Stomach smooth muscle (tissue), 2 donors: ENCODE measurements around the gene SOD3.

ENCODE experiments used
- H3K27ac ChIP-seq: one replicate; pipeline ENCODE4 v1.7.0; 2013; ENCODE audit warnings: mild to moderate bottlenecking, low read length, inconsistent platforms
- H3K27me3 ChIP-seq, 2 donors: one replicate each; pipeline ENCODE4 v1.7.0; 2013; ENCODE audit warnings: low read length in 2 of 2; ENCODE audit not compliant: insufficient read depth in 2 of 2, control insufficient read depth in 1 of 2
- H3K36me3 ChIP-seq, 2 donors: one replicate each; pipeline ENCODE4 v1.7.0; 2013; ENCODE audit warnings: low read length in 2 of 2; ENCODE audit not compliant: control insufficient read depth in 2 of 2, insufficient read depth in 2 of 2
- H3K4me1 ChIP-seq: one replicate; pipeline ENCODE4 v1.7.0; 2013; ENCODE audit warnings: low read length; ENCODE audit not compliant: control insufficient read depth, insufficient read depth
- H3K4me3 ChIP-seq, 2 donors: one replicate each; pipeline ENCODE4 v1.7.0; 2013; ENCODE audit warnings: low read length in 2 of 2
- H3K9ac ChIP-seq, 2 donors: one replicate each; pipeline ENCODE4 v1.7.0; 2013; ENCODE audit warnings: low read length in 2 of 2, mild to moderate bottlenecking in 1 of 2
- H3K9me3 ChIP-seq, 2 donors: one replicate each; pipeline ENCODE4 v1.7.0; 2013; ENCODE audit warnings: low read length in 2 of 2; ENCODE audit not compliant: control insufficient read depth in 2 of 2
- donor health status: healthy.
- donor health status: Pancreatic carcinoma.

The SOD3 gene

DNA sequence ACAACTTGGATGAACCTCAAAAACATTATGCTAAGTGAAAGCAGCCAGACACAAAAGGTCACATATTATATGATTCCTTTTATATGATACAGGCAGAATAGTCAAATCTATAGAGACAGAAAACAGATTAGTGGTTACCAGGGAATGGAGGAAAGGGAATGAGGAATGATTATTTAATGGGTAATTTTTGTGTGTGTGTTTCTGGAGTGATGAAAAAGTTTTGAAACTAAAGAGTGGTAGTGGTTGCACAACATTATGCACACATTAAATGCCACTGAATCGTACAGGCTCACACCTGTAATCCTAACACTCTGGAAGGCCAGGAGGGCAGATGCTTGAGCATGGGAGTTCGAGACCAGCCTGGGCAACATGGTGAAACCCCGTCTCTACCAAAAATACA lies 19.6 kb upstream of the SOD3 start:
- Histone ChIP-seq H3K27me3 (no peaks in the 10 kb centered on the region), H3K27ac (no peak overlapping the region), H3K4me3 (no peak overlapping the region), H3K9me3 (no peaks in the 10 kb centered on the region), H3K9ac (no peak overlapping the region), H3K4me1 (peaks cover 19% of the 10 kb centered on the region), H3K36me3 (no peaks in the 10 kb centered on the region)

DNA sequence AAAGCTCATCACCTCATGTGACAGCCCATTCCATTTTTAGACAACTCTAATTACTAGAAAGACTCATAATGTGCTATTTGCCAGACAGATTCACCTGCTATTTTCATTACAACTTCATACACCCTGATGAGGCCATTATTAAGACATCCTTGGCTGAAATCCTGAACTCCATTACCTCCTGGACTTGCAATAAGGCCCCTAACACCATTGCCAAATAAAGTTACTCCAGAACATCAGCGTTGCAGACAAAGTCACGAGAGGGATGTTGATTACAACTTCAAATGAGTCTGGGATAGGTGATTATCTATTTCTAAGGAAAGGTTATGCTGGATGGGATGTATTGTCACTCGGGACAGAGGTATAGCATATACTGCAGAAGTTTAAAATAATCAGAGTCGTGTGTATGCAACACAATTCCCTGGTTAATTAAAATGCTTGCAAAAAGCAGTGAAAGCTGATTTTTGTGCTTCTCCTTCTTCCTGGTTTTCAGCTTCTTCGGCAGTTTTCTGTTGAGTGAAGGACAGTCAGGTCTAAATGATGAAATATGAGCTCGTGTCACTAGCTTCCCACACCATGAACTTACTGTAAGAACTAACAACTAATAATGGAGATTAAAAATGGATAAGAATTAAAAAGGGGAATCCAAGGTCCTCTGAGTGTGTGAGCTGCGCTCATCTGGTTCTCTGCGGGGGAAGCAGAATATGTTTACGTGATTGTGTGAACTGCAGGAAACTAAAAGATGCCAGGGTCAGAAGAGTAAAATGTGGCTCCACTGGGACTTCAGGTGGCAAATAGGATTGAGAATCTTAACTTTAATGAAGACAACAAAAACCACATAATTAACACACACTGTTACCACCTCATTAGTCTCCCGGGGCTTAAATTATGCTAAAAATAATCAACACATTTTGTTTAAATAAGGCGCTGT lies 17.6 kb upstream of the SOD3 start:
- Histone ChIP-seq H3K27me3 (no peaks in the 10 kb centered on the region), H3K27ac (no peak overlapping the region), H3K4me1 (peaks cover 20% of the 10 kb centered on the region), H3K4me3 (no peak overlapping the region), H3K9ac (no peak overlapping the region), H3K36me3 (no peaks in the 10 kb centered on the region), H3K9me3 (no peaks in the 10 kb centered on the region)

DNA sequence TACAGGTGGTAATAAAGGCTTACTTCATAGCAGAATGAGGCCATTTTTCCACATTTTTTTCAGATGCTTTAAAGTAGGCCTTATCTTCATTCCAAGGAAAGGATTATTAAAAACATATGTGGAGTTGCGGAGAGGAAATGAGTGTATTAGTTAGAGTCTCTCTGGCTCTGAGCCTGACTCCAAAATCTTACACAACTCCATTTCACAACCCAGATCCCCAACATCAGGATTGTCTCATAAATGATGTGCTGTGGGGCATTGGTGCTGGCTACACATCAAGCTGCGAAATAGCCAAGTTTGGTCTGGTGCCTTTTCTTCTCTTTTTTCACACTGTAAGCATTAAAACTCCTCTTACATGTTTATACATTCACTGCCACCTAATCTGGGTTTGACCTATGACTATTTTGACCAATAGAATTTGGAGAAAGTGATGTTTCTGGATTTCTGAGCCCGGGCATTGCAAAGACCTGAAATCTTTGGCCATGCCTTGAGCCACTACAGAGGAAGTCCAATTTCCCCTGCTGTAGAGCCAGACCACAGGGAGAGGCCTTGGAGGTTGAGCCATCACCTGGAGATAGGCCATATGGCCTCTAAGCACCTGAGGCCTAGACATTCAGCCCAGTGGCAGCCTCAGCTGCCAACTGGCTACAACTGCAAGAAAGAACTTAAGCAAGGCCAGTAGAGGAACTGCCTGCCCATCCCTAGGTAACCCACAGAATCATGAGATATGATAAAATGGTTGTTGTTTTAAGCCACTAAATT lies 16.7 kb upstream of the SOD3 start:
- Histone ChIP-seq H3K4me3 (no peak overlapping the region), H3K9ac (no peak overlapping the region), H3K9me3 (no peaks in the 10 kb centered on the region), H3K27ac (no peak overlapping the region), H3K27me3 (no peaks in the 10 kb centered on the region), H3K36me3 (no peaks in the 10 kb centered on the region), H3K4me1 (peaks cover 20% of the 10 kb centered on the region)

DNA sequence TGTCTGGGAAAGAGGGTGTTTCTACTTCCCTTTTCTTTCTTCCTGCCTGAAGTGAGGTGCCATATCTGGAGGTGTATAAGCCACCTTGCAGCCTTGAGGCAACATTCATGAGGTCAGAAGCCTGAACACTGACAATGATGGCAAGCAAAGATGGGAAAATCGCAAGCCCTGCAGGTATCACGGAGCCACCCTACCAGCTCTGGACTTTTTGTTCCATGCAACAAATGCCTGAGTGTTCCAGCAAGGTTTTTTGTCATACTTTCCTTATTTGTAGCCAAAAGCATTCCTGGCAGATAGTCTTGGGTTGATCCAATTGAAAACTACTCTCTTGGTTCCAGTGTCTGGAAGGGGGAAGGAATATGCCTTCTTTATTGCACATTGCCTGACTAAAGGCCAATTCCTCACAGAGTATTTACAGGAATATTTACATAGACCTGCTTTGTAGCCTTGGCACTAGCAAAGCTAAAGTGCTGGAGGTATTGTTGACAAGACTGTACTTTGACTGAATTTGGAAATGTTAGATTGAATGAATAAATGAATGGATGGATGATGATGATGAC lies 14.4 kb upstream of the SOD3 start:
- Histone ChIP-seq H3K36me3 (no peaks in the 10 kb centered on the region), H3K27me3 (no peaks in the 10 kb centered on the region), H3K27ac (peak overlapping the region; percentile 42), H3K9ac (no peak overlapping the region), H3K9me3 (peaks cover 0 to under 1% of the 10 kb centered on the region in 2 donors), H3K4me3 (no peak overlapping the region), H3K4me1 (peaks cover 20% of the 10 kb centered on the region)

DNA sequence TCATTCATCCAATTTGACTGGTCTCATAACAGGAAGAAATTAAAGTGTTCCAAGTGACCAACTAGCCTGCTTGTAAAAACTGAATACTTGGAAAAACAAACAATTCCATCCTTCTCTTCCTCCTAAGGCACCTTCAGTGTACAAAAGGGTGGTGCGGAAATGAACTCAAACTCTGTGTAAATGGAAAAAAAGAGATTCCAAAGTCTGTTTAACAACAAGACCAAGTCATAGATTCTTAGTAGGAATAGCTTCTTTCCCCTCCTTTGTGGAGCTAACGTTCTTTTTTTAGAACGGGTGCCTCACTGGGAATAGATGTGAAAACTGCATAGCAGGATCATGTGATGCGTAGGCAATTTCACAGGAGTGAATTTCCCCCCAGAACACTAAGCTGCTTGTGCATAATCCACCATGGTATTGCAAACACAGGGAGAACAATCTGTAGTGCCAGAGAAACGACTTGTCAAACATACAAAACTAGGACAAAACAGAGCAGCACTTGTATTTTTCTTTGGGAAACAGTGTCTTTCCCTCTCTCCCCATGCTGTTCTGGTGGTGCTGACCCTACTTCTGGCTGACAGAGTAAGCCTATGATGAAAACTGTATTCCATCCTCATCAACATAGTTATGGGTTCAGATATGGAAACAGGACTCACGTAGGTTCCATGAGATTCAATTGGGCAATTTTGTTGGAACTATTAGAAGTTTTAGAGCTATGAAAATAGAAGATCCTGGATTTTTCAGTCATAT lies 13.2 kb upstream of the SOD3 start:
- H3K9ac ChIP-seq: no peak overlapping the region
- peak overlapping the region; percentile 42 for H3K27ac ChIP-seq
- H3K4me3 ChIP-seq: no peak overlapping the region
- H3K4me1 ChIP-seq: peaks cover 20% of the 10 kb centered on the region
- H3K27me3 ChIP-seq: no peaks in the 10 kb centered on the region
- peaks cover 0 to 3% of the 10 kb centered on the region in 2 donors for H3K9me3 ChIP-seq
- no peaks in the 10 kb centered on the region for H3K36me3 ChIP-seq

DNA sequence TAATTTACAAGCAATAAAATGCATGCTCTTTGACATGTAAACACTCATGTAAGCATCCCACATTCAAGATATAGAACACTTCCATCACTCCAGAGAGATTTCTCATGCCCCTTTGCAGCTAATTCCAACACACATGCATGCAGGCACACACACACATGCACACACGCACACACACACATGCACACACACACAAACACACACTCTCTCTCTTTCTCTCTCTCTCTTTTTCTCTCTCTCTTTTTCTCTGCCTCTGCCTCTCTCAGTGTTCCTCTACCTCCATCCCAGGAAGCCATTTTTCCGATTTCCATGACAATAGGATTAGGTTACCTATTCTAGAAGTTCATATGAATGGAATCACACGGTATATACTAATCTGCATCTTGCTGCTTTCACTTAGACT lies 11.9 kb upstream of the SOD3 start:
- Histone ChIP-seq H3K36me3 (no peaks in the 10 kb centered on the region), H3K27me3 (no peaks in the 10 kb centered on the region), H3K4me3 (no peak overlapping the region), H3K9ac (no peak overlapping the region), H3K4me1 (peaks cover 14% of the 10 kb centered on the region), H3K27ac (no peak overlapping the region), H3K9me3 (peaks cover 0 to 3% of the 10 kb centered on the region in 2 donors)

DNA sequence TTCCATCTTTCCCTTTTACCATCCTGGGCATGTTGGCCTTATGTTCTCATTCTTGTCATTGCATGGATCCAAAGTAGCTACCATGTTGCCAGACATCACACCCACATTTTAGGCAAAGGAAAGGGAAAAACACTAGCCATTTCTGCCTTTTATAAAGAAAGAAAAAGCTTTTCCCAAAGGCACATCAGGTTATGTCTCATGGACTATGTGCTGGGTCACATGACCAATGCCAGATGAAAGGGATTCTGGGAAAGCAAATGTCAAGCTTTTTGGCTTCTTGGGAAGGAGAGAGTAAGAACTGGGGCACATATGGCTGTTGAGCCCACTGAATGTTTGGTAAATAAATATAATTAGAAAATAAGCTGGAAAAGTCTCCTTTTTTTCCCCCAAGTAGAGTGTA lies 4.3 kb upstream of the SOD3 start:
- Histone ChIP-seq H3K9me3 (peaks cover 0 to 2% of the 10 kb centered on the region in 2 donors), H3K36me3 (no peaks in the 10 kb centered on the region), H3K27ac (no peak overlapping the region), H3K9ac (no peak overlapping the region), H3K27me3 (no peaks in the 10 kb centered on the region), H3K4me3 (no peak overlapping the region), H3K4me1 (peaks cover 14% of the 10 kb centered on the region)

DNA sequence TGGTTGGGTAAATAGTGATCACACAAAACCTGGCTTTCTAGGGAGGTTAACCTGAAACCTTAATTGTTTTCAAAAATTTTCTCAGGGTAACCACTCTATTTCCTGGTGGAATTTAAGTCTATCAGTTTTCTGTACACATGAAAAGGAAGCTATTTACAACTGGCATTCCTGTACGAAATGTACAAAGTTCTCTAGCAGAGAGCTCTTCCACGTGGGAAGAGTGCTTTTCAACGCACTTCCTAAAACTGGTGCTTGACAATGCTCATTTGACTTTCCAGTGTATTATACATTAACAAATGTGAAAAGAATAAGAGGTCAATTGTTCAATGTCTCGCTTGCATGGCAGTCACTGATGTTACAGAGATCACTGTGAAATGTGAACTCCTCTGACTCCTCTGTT lies 2.8 kb upstream of the SOD3 start:
- H3K9ac ChIP-seq: no peak overlapping the region
- no peak overlapping the region for H3K4me3 ChIP-seq
- H3K27ac ChIP-seq: no peak overlapping the region
- H3K9me3 ChIP-seq: no peaks in the 10 kb centered on the region
- no peaks in the 10 kb centered on the region for H3K36me3 ChIP-seq
- H3K4me1 ChIP-seq: peaks cover 27% of the 10 kb centered on the region
- no peaks in the 10 kb centered on the region for H3K27me3 ChIP-seq

DNA sequence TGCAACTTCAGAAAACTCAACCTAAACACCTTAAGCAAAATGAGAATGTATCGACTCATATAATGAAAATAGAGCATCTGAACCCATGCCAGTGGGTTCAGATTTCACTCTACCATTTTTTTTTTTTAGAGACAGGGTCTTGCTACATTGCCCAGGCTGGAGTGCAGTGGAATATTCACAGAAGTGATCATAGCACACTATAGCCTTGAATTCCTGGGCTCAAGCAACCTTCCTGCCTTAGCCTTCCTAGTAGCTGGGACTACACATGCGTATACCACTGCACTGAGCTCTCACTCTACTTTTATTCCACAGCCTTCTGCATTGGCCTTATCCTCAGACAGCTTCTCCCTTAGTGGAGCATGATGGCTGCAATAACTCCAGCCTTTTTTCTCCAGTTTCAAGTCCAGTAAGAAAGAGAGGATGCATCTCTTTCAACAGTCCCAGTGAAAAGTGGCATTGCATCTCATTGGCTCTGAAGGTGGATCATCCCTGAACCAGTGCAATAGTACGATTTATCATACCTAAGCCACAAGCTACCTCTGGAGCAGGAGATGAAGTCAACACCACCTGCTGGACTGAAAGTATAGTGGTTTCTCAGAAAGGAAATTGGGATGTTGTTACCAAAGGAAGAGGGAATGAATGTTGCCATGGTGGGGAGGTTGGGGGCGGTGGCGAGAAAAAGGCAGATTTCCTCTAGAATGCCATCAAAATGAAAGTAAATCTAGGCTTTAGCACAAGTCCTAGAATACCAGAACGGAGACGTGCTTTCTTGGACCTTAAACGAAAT lies 2.0 kb upstream of the SOD3 start:
- H3K9ac ChIP-seq: peak overlapping the region in 1 of 2 donors; percentile 83
- no peaks in the 10 kb centered on the region for H3K9me3 ChIP-seq
- no peak overlapping the region for H3K4me3 ChIP-seq
- H3K4me1 ChIP-seq: peaks cover 27% of the 10 kb centered on the region
- no peaks in the 10 kb centered on the region for H3K27me3 ChIP-seq
- H3K36me3 ChIP-seq: no peaks in the 10 kb centered on the region
- H3K27ac ChIP-seq: peak overlapping the region; percentile 85

DNA sequence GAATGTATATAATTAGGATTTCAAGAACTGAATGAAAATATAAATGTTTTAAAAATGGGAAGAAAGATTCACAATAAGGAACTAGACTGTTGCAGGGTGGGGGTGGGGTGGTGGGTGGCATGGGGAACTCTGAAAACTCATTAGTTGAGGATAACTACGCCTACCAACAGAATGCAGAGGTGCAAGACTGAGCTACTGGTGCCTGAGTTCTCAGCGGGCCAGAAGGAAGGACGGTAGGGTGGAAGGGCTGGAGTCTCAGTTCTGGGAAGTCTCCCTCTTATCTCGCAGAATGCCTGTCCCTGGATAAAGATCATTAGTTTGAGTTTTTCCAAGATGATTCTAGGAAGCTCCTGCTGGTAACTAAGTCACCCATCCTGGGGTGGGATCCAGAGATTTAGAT lies 1.3 kb upstream of the SOD3 start:
- Histone ChIP-seq H3K4me1 (peaks cover 29% of the 10 kb centered on the region), H3K9ac (peak overlapping the region in 1 of 2 donors; percentile 83), H3K27me3 (no peaks in the 10 kb centered on the region), H3K27ac (peak overlapping the region; percentile 85), H3K36me3 (no peaks in the 10 kb centered on the region), H3K9me3 (no peaks in the 10 kb centered on the region), H3K4me3 (peak overlapping the region in 1 of 2 donors; percentile 79)
